GM04504 (cell line): ENCODE measurements around the gene LEPROT.
"Not testable (repeated sequence)": the region's sequence is repeated elsewhere in the genome, so short reads cannot be mapped to it uniquely, and the experiment has no call there.

Experiments used
- DNase-seq: peaks from one replicate; pipeline ENCODE4 v3.0.0-alpha.2; 2012; ENCODE audit warnings: low read depth

Gene LEPROT

GRCh38 chr1:65437616-65438015 lies 17.1 kb downstream of the LEPROT start:
- DNase-seq, result no peak

- no peak for DNase-seq
Measured at GRCh38 chr1:65440322-65440900, 19.9 kb downstream of the LEPROT start.

- DNase-seq, result peak; percentile 78
Measured at GRCh38 chr1:65440915-65441314, 20.4 kb downstream of the LEPROT start.

- DNase-seq, result no peak
Measured at GRCh38 chr1:65441464-65441863, 21.0 kb downstream of the LEPROT start.

GRCh38 chr1:65442442-65442841 lies 22.0 kb downstream of the LEPROT start:
- no peak for DNase-seq

GRCh38 chr1:65443647-65444046 lies 23.2 kb downstream of the LEPROT start:
- DNase-seq, result no peak

GRCh38 chr1:65444128-65444640 lies 23.7 kb downstream of the LEPROT start:
- no peak for DNase-seq

- DNase-seq, result no peak
Measured at GRCh38 chr1:65445837-65446236, 25.4 kb downstream of the LEPROT start.

- no peak for DNase-seq
Measured at GRCh38 chr1:65449214-65449823, 28.9 kb downstream of the LEPROT start.

- not testable (repeated sequence) for DNase-seq
Measured at GRCh38 chr1:65455678-65456077, 35.2 kb downstream of the LEPROT start.

GRCh38 chr1:65456481-65456880 lies 36.0 kb downstream of the LEPROT start:
- no peak for DNase-seq

- DNase-seq, result no peak
Measured at GRCh38 chr1:65457868-65458267, 37.4 kb downstream of the LEPROT start.

- no peak for DNase-seq
Measured at GRCh38 chr1:65458730-65459396, 38.4 kb downstream of the LEPROT start.

- DNase-seq, result no peak
Measured at GRCh38 chr1:65459397-65459768, 38.9 kb downstream of the LEPROT start.

GRCh38 chr1:65465837-65466236 lies 45.4 kb downstream of the LEPROT start:
- DNase-seq, result not testable (repeated sequence)

- DNase-seq, result no peak
Measured at GRCh38 chr1:65467536-65467935, 47.1 kb downstream of the LEPROT start.

GRCh38 chr1:65469126-65469888 lies 48.8 kb downstream of the LEPROT start:
- no peak for DNase-seq

GRCh38 chr1:65469889-65470340 lies 49.4 kb downstream of the LEPROT start:
- no peak for DNase-seq

- peak; percentile 51 for DNase-seq
Measured at GRCh38 chr1:65470766-65471165, 50.3 kb downstream of the LEPROT start.

GRCh38 chr1:65471213-65471833 lies 50.9 kb downstream of the LEPROT start:
- DNase-seq, result peak; percentile 37

- DNase-seq, result peak; percentile 64
Measured at GRCh38 chr1:65471861-65472332, 51.4 kb downstream of the LEPROT start.

- no peak for DNase-seq
Measured at GRCh38 chr1:65476327-65476726, 55.9 kb downstream of the LEPROT start.
